GM10266 (cell line): Measurements from ENCODE around the gene HMG20A.

Source experiments
- DNase-seq: peaks from one replicate; pipeline ENCODE4 v3.0.0; 2012; ENCODE audit errors: extremely low spot score
- TF ChIP-seq, protein P1 (sequence below): IDR thresholded peaks from 2 replicates; pipeline ENCODE4 v1.5.1; 2012; ENCODE audit warnings: mild to moderate bottlenecking, low read depth; ENCODE audit not compliant: control insufficient read depth, insufficient read depth; ENCODE audit errors: missing control alignments

Gene HMG20A

GRCh38 chr15:77532846-77533245 is 112.2 kb downstream of the HMG20A start:
- no peak for DNase-seq
- TF ChIP-seq, protein P1, sequence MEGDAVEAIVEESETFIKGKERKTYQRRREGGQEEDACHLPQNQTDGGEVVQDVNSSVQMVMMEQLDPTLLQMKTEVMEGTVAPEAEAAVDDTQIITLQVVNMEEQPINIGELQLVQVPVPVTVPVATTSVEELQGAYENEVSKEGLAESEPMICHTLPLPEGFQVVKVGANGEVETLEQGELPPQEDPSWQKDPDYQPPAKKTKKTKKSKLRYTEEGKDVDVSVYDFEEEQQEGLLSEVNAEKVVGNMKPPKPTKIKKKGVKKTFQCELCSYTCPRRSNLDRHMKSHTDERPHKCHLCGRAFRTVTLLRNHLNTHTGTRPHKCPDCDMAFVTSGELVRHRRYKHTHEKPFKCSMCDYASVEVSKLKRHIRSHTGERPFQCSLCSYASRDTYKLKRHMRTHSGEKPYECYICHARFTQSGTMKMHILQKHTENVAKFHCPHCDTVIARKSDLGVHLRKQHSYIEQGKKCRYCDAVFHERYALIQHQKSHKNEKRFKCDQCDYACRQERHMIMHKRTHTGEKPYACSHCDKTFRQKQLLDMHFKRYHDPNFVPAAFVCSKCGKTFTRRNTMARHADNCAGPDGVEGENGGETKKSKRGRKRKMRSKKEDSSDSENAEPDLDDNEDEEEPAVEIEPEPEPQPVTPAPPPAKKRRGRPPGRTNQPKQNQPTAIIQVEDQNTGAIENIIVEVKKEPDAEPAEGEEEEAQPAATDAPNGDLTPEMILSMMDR = no peak

DNA sequence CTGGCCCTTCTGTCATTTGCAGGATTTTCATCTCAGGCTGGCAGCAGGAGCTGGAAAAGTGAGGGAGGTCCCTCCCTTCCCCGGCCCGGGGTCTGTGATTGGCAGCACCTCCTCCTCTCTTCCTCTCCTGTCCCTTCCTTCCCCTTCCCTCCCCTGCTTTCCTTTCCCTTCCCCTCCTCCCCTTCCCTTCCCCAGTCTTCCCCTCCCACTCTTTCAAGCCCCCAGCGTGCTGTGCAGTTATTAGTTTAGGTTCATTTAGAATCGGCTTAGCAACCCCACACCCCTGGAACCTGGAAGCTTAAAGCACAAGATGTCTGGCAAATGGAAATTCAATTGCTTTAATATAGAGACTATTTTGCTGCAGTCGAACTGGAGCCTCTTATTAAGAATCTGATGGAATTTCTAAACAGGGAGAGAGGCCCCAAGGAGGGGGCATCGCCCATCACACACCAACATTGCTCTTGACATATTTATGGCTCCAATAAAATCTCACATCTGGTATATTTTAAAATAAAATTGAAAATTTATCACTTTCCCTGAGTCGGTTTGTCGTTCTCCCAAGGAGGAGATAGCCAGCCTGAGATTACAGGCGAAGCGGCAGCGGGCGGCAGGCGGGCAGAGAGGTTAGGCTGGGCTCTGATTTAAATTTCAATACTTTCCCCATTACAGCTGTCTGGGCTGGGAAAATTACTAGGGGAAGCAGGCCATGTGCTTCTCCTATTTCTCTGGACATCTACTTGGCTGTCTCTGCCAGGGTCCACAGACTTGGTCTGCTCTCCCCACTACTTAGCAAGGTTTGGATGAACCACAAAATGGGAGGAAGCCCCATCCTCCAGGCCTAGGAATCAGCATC is 113.1 kb downstream of the HMG20A start:
- TF ChIP-seq, protein P1 = no peak
- no peak for DNase-seq
